GM19468 (cell line): ENCODE data around the gene ALDH5A1.

Experiments used
- ATAC-seq: cut with Tn5 transposase; IDR thresholded peaks from one replicate; pipeline ENCODE4 v1.9.1; 2021; ENCODE audit warnings: mild to moderate bottlenecking, moderate library complexity, moderate number of reproducible peaks; ENCODE audit not compliant: unreplicated experiment; ENCODE audit errors: extremely low read depth

ALDH5A1 gene

DNA sequence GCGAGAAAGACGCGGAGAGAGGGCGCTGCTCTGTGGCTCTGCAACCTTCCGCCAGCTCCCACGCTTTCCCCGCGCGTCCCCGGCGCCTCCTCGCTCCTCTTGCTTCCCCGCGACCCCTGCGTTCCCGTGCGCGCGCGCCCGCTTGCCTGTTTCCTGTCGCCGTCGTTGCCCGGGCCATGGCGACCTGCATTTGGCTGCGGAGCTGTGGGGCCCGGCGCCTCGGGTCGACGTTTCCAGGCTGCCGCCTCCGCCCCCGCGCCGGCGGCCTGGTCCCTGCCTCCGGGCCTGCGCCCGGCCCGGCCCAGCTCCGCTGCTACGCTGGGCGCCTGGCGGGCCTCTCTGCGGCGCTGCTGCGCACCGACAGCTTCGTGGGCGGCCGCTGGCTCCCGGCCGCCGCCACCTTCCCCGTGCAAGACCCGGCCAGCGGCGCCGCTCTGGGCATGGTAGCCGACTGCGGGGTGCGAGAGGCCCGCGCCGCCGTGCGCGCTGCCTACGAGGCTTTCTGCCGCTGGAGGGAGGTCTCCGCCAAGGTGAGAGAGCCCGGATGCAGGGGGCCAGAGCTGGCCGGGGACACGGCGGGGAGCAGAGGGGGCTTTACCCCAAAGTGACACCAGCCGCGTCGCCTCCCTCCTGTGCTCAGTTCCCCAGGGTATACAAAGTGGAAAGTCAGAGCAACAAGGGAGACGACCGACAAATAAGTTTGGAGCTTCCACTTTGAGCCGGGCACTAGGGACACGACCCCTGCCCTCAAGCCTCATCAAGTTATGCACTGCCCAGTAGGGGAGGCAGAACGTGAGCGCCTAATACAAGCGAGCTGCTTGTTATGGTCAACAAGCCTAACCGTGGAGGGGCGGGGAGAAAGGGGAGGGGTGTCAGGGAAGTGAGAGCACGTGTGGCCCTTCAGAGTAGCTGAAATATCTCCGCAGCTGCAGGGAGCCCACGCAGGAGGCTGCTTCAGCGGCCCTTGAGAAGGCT is at the start of gene ALDH5A1:
TSS of gene ALDH5A1 (plus strand) at position 149 of the 975 bp plus-strand sequence. CDS start at position 177, 28 bp downstream.
- peak; percentile 49 for ATAC-seq

DNA sequence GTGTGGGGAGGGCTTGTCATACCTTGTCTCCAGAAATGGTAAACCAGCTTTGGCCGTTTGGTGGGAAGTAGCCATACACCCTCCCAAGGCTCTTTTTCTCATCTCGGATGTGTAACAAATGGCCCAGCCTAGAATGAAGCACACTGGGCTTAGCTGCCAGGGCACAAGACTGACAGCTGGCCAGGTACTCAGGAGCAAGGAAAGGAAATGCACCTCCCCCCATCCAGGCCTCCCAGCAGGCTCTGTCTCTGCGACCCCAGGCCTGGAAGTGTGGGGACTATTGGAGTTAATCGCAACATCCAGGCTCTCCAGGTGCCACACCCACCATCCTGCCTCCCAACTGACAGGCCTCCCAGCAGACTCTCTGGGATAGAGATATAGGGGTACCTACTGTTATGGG is 49.1 kb upstream of the ALDH5A1 start:
- ATAC-seq: no peak

DNA sequence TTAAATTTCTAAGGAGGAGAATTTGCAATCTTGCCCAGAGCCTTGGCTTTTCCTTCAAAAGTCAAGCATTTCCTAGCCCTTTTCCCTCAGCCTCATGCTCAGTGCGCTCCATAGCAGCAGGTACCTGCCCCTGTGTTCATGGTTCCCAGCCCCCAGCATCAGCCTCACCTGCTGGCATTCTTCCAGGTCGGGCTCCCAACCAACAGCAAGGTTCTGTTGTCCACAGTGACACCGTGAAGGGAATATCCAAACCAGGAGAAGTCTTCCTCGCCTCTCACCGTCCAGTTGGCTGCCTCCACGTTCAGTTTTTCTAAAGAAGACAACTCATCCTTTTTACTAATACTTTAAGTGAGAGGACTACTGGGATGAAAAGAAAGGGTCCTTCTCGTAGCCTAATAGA is 48.1 kb upstream of the ALDH5A1 start:
- no peak for ATAC-seq

DNA sequence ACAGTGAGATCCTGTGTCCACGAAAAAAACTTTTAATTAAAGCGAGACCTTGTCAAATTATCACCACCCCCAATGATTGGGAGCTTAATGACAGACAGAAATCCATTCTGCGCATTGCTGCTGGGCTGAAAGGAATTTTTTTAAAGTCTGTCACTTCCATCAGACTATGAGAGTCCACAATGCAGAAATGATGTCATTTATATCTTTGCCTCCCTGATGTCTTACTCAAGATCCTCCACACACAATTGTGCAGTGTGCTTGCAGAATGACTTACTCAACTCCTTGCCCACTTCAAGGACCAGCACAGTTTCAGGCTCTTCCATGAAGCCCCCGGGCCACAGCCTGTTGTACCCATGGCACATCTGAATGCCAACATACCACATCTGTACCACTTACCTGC is 46.4 kb upstream of the ALDH5A1 start:
- no peak for ATAC-seq

DNA sequence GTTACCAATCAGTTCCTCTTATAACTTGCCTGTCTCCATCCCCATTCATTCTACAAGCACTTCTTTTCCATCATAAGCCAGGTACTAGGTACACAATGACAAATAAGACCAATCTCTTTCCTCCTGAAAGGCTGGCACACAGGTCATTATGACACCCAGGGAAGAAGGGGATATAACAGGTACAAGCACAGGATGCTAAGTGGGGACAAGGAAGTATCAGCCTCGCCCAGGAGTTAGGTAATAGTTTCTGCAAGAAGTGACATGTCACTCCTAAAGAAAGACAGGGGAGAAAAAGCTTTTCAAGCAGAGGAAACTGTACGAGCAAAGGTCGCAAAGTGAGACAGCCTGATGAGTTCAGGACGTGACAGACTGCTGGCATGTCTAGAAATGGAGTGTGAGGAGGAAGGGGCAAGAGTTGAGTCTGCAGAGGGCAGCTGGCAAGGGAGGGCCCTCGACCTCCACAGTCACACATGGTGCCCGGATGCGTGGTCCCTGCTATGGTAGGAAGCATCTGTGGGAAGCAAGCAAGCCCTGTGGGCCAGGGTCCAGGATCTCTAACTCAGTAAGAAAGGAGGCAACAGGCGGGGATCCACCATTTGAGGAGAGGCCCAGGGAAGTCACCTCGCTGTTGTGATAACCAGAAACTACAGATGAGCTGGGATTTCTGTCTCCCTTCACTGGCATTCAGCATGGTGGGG is 45.8 kb upstream of the ALDH5A1 start:
- no peak for ATAC-seq

DNA sequence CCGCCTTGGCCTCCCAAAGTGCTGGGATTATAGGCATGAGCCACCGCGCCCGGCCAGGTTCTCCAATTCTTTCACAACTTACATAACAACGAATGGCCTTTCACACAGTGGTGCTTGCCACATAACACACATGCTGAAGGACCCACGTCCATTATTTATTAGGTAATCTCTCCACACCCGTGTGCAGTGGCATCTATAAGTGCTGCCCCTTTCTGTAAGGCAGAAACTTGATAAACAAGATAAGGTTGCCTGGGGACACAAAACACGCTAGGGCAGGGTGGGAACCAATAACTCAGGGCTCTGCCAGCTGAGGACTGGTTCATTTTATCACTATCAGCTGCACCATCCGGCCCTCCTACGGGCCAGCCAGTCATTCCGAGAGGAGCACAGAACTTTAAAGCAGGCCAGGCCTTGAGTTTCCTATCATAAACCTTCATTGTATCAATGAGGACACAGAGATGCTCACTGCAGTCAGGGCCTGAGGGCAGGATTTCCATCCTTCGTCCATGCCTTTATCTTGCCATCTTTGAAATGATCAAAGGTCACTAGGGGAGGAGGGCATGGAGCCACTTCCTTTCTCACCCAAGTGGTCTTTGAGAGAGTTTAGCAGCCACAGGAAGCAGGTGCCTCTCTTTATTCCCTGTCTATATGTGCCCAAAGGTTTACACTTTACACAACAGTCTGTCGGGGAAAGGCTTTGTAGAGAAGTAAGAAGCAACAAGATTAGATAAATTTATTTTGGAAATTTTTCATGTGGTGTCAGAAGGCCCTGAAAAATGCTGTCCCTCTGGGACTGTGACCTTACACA is 43.0 kb upstream of the ALDH5A1 start:
- ATAC-seq: no peak

DNA sequence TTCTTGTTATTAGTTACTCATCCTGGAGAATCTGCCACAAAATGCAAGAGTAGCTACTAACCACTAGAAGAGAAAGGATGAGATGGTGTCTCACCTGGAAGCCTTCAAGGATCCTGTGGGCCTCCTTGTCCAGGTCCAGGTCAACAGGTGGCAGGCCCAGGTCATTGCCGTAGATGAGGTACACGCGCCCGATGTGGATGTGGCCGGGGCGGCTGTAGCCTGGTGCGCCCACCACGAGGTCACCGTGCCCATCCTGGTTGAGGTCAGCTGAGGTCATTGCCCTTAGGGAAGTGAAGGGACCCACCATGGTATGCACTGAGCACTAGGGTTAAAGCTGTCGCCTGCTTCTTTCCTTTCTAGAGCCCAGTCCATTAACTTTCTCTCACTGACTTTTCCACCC is 40.8 kb upstream of the ALDH5A1 start:
- ATAC-seq: no peak

DNA sequence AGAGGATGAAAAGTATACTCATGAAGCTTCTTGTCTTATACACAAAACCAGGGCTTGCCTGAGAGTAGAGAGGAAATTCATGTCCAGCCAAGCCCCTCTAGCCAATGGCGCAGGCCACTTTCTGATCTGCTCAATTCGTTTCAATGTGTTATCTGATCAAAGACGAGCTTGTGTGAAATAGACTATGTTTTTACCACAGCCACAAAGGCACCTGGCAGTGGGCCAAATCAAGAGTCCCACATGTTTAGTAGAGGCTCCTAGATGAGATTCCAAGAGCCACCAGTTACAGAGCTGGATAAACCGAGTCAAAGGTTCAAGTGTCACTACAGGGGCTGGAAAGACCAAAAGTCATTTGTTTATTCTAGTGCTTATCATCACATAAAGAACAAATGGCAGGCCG is 40.3 kb upstream of the ALDH5A1 start:
- no peak for ATAC-seq

DNA sequence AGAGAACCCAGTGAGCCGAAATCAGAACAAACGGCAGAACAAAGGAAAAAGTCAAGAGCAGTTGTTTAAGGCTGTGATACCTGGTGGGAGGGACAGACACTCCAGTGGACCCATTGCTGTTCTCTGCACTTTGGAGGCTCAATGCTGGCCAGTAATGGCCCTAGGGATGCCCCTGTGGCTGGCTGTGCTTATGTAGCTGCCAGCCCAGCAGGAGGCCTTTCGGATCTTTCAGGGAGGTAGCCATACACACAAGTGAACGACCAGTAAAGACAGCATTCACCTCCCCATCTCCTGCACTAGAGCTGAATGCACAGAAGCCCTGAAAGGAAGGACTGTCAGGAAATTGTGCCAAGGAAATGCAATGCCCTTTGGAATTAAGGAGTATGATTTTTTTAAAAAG is 39.7 kb upstream of the ALDH5A1 start:
- no peak for ATAC-seq

DNA sequence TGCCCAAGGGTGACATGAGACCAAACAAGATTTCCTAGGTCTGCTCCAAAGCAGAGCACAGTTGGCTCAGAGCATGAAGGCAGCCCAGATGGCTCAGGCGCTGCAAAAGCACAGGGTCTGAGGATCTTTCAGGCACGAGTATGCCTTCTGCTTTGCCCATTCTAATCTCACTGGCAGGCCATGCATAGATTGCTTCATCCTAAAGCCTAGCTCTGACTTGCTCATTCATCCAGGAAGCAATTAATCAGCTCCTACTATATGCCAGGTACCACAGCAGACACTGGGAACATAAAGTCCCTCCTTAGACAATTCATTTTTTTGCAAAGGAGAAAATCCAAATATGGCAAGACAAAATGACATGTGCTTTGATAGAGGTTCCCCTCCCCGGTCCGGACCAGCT is 36.6 kb upstream of the ALDH5A1 start:
- ATAC-seq: no peak

DNA sequence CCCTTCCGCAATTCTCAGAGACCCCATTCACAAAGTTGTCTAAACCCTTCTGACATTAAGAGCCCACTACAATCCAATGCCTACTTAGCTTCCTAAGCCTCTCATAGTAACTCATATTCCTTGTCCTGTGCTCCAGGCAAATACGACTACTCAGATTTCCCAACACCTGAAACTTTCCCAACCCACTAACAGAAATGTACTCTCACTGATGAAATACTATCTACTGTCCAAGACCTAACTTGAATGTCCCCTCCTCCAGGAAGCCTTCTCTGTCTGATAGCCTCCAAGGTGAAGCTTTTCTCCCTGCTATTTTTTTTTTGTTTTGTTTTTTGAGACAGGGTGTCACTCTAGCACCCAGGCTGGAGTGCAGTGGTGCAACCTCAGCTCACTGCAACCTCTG is 35.8 kb upstream of the ALDH5A1 start:
- ATAC-seq: no peak

DNA sequence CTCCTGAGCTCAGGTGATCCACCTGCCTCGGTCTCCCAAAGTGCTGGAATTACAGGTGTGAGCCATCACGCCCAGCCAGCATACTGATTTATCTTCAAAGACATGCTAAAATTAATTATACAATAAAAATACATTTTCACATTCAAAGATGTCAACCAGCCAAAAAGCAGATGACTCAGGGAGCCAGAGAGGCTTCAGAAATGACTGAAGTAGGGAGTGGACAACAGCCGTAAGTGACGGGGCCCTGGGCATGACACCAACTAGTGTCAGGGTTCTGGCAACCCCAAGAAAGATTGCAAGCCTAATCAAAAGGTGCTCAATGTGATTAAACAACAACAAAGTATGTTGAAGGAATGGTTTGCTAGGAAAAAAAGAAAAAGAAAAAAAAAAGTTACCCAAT is 33.8 kb upstream of the ALDH5A1 start:
- no peak for ATAC-seq

DNA sequence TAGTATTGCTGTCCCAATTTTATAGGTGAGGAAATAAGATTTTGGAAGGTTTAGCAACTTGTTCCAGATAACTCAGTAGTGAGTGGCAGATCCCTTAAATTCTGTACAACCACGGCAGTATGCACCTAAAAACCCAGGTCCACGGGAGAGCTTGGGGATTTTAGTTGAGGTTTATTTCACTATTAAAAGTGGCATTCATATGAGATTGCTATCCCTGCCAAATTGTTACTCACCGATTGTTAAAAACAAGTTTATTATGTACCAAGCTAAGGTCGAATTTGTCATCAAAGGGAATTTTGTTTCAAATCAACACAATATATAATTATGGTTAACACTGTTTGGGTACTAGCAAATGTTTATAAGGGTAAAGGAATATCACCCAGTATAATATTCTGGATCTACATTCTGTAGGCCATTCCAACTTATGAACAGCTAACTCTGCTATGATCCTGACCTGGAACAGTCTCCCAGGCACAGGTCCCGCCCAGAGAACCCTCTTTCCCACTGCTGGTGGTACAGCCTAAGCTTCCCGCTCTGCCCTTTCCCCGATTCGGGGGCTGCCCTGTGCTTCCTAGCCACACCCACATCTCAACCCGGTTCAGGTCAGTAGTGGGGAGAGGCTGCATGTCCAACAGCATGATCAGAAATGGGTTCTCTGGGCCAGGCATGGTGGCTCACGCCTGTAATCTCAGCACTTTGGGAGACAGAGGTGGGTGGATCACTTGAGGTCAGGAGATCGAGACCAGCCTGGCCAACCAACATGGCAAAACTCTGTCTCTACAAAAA is 30.3 kb upstream of the ALDH5A1 start:
- no peak for ATAC-seq

DNA sequence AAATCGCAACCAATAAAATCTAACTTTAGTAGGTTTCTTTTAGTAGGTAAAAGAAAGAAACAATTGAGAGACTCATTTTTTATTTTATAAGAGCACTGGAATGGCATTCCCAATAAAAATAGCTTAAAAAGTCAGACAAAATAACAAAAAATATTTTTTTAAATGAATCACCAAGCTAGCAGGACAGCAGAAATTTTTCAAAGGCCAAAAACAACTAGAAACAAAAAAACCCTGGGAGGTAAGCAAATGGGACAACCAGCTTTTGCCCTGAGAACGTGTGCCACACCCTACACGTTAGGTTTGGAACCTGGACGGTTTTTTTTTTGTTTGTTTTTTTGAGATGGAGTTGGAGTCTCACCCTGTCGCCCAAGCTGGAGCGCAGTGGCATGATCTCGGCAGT is 25.0 kb upstream of the ALDH5A1 start:
- no peak for ATAC-seq

DNA sequence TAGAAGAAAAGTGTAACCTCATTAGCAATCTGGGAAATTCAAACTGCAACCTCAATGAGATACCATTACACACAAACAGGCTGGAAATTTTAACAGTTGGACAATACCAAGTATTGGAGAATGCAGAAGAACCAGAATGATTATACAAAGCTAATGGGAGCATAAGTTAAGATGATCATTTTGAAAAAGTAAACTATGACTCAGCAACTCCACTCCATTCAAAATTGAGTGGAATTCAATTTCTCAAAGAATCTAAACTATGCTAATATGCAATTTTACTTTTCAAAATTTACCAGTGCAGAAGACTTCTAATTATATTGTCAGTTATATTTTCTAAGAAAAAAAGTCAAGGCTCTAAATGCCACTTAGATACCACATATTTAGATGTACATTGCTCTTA is 22.6 kb upstream of the ALDH5A1 start:
- no peak for ATAC-seq

DNA sequence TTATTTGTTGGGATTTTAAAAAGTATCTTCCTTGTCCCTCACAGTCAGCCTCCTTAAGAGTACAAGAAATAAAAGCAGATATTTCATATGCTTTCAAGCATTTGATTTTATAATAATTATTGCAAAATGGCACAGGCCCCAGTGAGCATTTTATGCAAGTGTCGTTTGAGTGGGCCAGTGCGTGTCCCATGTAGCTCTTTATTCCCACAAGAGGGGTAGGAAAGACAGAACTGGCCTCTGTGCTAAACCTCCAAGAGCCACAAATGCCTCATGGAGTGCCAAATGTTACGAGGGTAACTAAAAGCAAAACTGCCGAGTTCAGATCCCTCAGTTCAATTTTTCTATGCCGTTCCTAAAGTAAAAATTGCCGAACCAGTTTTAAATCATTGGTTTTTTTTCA is 18.1 kb upstream of the ALDH5A1 start:
- ATAC-seq: no peak

DNA sequence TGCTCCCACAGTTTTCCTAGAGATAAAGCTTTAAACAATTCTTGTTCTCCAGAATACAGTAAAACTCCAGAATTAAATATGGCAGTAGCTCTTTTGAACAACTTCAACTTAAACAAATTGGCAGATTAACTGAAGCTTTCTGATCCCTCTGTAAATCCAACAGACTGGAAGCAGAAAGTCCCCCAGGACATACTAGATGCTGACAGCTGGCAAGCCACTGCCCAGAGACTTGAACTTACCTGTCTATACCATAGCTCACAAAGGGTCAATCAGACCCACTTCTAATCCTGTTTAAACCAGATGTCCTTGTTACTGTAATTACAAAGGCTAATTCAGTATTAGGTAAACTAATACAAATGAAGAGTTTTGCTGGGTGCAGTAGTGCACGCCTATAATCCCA is 17.7 kb upstream of the ALDH5A1 start:
- ATAC-seq: no peak

DNA sequence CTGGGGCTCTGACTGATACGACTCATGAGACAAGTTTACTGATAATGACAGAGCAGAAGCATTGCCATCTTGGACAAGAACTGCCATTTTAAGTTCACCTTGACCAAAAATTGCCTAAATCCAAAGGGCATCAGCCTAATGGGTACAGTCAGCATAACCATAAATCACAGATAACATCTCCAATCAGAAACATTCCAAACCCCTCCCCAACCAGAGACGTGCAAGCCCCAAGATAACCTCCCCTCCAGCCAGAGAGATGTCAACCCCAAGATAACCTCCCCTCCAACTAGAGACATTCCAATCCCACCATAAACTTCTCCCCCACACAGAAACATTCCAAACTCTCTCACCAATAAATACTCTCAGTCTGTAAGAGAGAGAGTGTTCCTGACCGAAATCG is 15.9 kb upstream of the ALDH5A1 start:
- no peak for ATAC-seq

DNA sequence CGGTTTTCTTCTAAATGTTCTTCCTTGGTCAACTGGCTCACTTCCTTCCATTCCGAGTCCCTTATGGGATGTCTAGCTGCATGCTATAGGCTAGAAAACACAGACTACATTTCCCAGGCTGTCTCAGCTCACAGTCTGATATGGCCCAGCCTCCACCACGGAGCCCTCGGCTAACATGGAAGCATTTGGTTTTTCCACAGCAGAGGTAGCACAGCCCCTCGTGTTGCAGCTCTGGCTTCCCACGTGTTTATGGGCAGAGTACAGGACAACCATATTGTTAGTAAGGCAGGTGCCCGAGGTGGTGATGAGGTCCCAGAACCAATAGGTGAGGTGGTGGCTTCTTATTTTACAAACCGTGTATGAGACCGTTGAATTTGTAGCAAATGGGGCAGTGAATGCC is 14.1 kb upstream of the ALDH5A1 start:
- no peak for ATAC-seq

DNA sequence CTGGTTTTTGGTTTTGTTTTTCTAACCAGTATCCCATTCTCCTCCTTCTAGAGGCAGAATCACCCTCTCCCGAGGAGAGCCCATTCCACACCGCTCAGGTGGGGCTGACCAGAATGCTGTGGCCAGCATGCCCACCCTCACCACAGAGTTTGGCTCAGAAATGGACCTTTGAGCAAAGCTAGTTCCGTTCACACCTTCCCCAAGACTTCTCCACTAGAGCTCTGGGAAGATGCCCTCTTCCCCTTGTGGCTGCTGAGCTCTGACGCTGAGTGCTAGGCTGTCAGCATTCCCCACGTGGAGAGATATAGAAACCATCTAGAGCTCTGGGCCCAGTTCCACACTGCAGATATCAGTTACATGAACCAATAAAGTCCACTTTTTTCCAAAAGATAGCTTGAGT is 13.3 kb upstream of the ALDH5A1 start:
- ATAC-seq: no peak
